Caco-2 (cell line): Measurements from ENCODE around the gene CEP350. TPM values are rescaled to one million over a fixed set of nuclear protein-coding genes. Genes with fewer than 3 reads are reported as not detected.

Experiments
- BruUV-seq: library from RNA; stranded (reverse); fragments of 400-500 nt; replicated peaks from 2 replicates; lab custom pipeline; 2021; lab: Mats Ljungman, UMichigan
- CTCF ChIA-PET: fragments of 300-600 bp; sonication (Branson Sonifier 250); formaldehyde crosslinking; loops from one replicate; lab custom pipeline; 2022; ENCODE audit warnings: antibody characterized with exemption; lab: Charles Lee
- POLR2A ChIA-PET: fragments of 300-600 bp; sonication (Branson Sonifier 250); formaldehyde crosslinking; loops from one replicate; lab custom pipeline; 2022; ENCODE audit warnings: antibody characterized with exemption; lab: Charles Lee
- DNase-seq, 2 experiments: peaks; one replicate each; pipeline versions ENCODE4 v3.0.0 to v3.0.0-alpha.2; 2020 to 2022
- H3K27me3 ChIP-seq: replicated peaks from 2 replicates; pipeline ENCODE4 v1.6.0; 2011; ENCODE audit warnings: low read length; ENCODE audit not compliant: control insufficient read depth, insufficient read depth
- H3K36me3 ChIP-seq: 2 replicates; pipeline ENCODE4 v1.5.1; 2011; ENCODE audit warnings: low read length; ENCODE audit not compliant: control insufficient read depth, insufficient read depth
- H3K4me1 ChIP-seq: fragments of 250-450 bp; sonication (Bioruptor Pico); 2 replicates; pipeline ENCODE4 v1.5.1; 2020; ENCODE audit warnings: mild to moderate bottlenecking
- H3K4me3 ChIP-seq: 2 replicates; pipeline ENCODE4 v1.5.1; 2011; ENCODE audit warnings: low read depth, mild to moderate bottlenecking, control low read depth, low read length
- H3K9me3 ChIP-seq: fragments of 250-450 bp; sonication (Bioruptor Pico); 2 replicates; pipeline ENCODE4 v1.5.1; 2020; ENCODE audit warnings: mild to moderate bottlenecking, moderate library complexity
- H3K27ac Mint-ChIP-seq: one replicate; pipeline ENCODE4 v1.8.0; 2022; ENCODE audit warnings: mixed read lengths; ENCODE audit not compliant: unreplicated experiment
- H3K27me3 Mint-ChIP-seq: one replicate; pipeline ENCODE4 v1.8.0; 2022; ENCODE audit warnings: mixed read lengths; ENCODE audit not compliant: insufficient read depth, unreplicated experiment
- H3K36me3 Mint-ChIP-seq: one replicate; pipeline ENCODE4 v1.8.0; 2022; ENCODE audit warnings: mild to moderate bottlenecking, mixed read lengths; ENCODE audit not compliant: insufficient read depth, unreplicated experiment
- H3K4me1 Mint-ChIP-seq: one replicate; pipeline ENCODE4 v1.8.0; 2022; ENCODE audit warnings: low read depth, mixed read lengths; ENCODE audit not compliant: unreplicated experiment
- H3K4me3 Mint-ChIP-seq: one replicate; pipeline ENCODE4 v1.8.0; 2022; ENCODE audit warnings: mild to moderate bottlenecking, moderate library complexity, mixed read lengths; ENCODE audit not compliant: unreplicated experiment
- H3K9me3 Mint-ChIP-seq: one replicate; pipeline ENCODE4 v1.8.0; 2022; ENCODE audit warnings: mixed read lengths; ENCODE audit not compliant: unreplicated experiment
- intact Hi-C: fragments of 100-400 bp; cut with micrococcal nuclease; formaldehyde crosslinking; loops from one replicate; pipeline ENCODE4 v1.10.0; 2022; ENCODE audit not compliant: unreplicated experiment
- total RNA-seq: library from RNA; stranded (reverse); gene quantifications from 2 replicates; pipeline ENCODE4 v1.2.3, GENCODE V29; 2022
- TF ChIP-seq, protein P1 (sequence below), 2 experiments: fragments of 200-600 bp in 1 of 2; IDR thresholded peaks; 1 replicate in 1 of 2; 2 replicates in 1 of 2; pipeline versions ENCODE4 v1.5.1 to v1.8.0; 2011 to 2022; ENCODE audit warnings: antibody characterized with exemption in 1 of 2, control low read depth in 1 of 2, inconsistent platforms in 1 of 2, low read depth in 1 of 2, low read length in 1 of 2, mild to moderate bottlenecking in 1 of 2, moderate library complexity in 1 of 2; ENCODE audit not compliant: insufficient read depth in 1 of 2, severe bottlenecking in 1 of 2, unreplicated experiment in 1 of 2

CEP350 gene
- total RNA-seq, 1 experiment from 2014 or later = 43.5 TPM

GRCh38 chr1:179966551-179966950, 11.9 kb downstream of the CEP350 start:
- Mint-ChIP-seq H3K4me3 (no peak overlapping the region), H3K27me3 (no peaks in the 10 kb centered on the region), H3K4me1 (no peaks in the 10 kb centered on the region), H3K9me3 (no peaks in the 10 kb centered on the region), H3K36me3 (peaks cover 16% of the 10 kb centered on the region), H3K27ac (no peak overlapping the region)
- Histone ChIP-seq H3K36me3 (no peaks in the 10 kb centered on the region), H3K27me3 (no peaks in the 10 kb centered on the region), H3K4me1 (peaks cover 4% of the 10 kb centered on the region; the same call in 1 of the 2 replicates), H3K9me3 (no peaks in the 10 kb centered on the region), H3K4me3 (no peak overlapping the region)
- no TSS peak for BruUV-seq
- ChIA-PET CTCF (no interaction called here), POLR2A (no interaction called here)
- intact Hi-C loops = no loop called here
- DNase-seq = no peak
- TF ChIP-seq, protein P1, sequence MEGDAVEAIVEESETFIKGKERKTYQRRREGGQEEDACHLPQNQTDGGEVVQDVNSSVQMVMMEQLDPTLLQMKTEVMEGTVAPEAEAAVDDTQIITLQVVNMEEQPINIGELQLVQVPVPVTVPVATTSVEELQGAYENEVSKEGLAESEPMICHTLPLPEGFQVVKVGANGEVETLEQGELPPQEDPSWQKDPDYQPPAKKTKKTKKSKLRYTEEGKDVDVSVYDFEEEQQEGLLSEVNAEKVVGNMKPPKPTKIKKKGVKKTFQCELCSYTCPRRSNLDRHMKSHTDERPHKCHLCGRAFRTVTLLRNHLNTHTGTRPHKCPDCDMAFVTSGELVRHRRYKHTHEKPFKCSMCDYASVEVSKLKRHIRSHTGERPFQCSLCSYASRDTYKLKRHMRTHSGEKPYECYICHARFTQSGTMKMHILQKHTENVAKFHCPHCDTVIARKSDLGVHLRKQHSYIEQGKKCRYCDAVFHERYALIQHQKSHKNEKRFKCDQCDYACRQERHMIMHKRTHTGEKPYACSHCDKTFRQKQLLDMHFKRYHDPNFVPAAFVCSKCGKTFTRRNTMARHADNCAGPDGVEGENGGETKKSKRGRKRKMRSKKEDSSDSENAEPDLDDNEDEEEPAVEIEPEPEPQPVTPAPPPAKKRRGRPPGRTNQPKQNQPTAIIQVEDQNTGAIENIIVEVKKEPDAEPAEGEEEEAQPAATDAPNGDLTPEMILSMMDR (IDR thresholded peaks at IDR 0.05; ENCODE audit: insufficient read depth in 1 of 2, low read depth in 1 of 2, low read length in 1 of 2, severe bottlenecking in 1 of 2, unreplicated experiment in 1 of 2) = no peak

DNA sequence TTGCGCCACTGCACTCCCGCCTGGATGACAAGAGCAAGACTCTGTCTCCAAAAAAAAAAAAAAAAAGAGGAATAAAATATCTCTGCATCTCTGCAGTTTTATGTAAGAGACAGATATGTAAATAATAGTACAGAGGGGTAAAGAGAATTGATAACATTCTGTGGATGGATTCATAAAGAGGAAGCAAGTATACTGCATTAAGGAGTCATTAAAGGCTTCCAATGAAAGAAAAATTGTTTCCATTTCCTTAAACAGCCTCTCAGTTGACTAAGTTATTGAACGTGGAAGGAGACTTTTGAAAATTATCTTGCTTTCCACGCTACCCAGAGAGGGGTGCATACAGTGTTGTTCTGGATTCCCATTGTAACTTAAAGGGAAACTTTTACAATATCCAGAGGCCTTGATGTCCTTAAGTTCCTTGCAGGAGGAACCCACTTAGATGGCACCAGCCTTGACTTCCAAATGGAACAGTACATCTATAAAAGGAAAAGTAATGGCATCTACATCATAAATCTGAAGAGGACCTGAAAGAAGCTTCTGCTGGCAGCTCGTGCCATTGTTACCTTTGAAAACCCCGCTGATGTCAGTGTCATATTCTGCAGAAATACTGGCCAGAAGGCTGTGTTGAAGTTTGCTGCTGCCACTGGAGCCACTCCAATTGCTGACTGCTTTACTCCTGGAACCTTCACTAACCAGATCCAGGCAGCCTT, 13.8 kb downstream of the CEP350 start:
- ChIA-PET POLR2A (no interaction called here), CTCF (no interaction called here)
- intact Hi-C loops = no loop called here
- DNase-seq = no peak
- Histone ChIP-seq H3K4me3 (no peak overlapping the region), H3K27me3 (no peaks in the 10 kb centered on the region), H3K4me1 (peaks cover 8% of the 10 kb centered on the region; the same call in 1 of the 2 replicates), H3K36me3 (no peaks in the 10 kb centered on the region), H3K9me3 (no peaks in the 10 kb centered on the region)
- BruUV-seq = no TSS peak
- Mint-ChIP-seq H3K36me3 (peaks cover 5% of the 10 kb centered on the region), H3K27me3 (no peaks in the 10 kb centered on the region), H3K4me1 (no peaks in the 10 kb centered on the region), H3K4me3 (no peak overlapping the region), H3K27ac (no peak overlapping the region), H3K9me3 (no peaks in the 10 kb centered on the region)
- TF ChIP-seq, protein P1 (IDR thresholded peaks at IDR 0.05; ENCODE audit: insufficient read depth in 1 of 2, low read depth in 1 of 2, low read length in 1 of 2, severe bottlenecking in 1 of 2, unreplicated experiment in 1 of 2) = no peak

- BruUV-seq = no TSS peak
- no peaks in the 10 kb centered on the region for H3K9me3 ChIP-seq
- ChIA-PET POLR2A (no interaction called here), CTCF (no interaction called here)
- intact Hi-C loops = no loop called here
- TF ChIP-seq, protein P1 (IDR thresholded peaks at IDR 0.05; ENCODE audit: insufficient read depth in 1 of 2, low read depth in 1 of 2, low read length in 1 of 2, severe bottlenecking in 1 of 2, unreplicated experiment in 1 of 2) = no peak
- no peak overlapping the region for H3K4me3 ChIP-seq
- H3K27me3 Mint-ChIP-seq = no peaks in the 10 kb centered on the region
- H3K9me3 Mint-ChIP-seq = no peaks in the 10 kb centered on the region
- H3K27me3 ChIP-seq = no peaks in the 10 kb centered on the region
- H3K27ac Mint-ChIP-seq = no peak overlapping the region
- no peaks in the 10 kb centered on the region for H3K36me3 ChIP-seq
- no peak overlapping the region for H3K4me3 Mint-ChIP-seq
- peaks cover 5% of the 10 kb centered on the region for H3K36me3 Mint-ChIP-seq
- H3K4me1 Mint-ChIP-seq = no peaks in the 10 kb centered on the region
- H3K4me1 ChIP-seq = peaks cover 8% of the 10 kb centered on the region; the same call in 1 of the 2 replicates
- no peak for DNase-seq
Measured at GRCh38 chr1:179968994-179969919, 14.6 kb downstream of the CEP350 start.
